SU-DHL-6 (cell line): ENCODE data around the gene CYB561D1.

ENCODE experiments used
- H2AFZ ChIP-seq: fragments of 200-600 bp; sonication (generic); 2 replicates; pipeline ENCODE4 v1.6.1; 2014; ENCODE audit warnings: low read depth, mild to moderate bottlenecking, moderate library complexity, mixed read lengths, antibody characterized with exemption, low read length; ENCODE audit not compliant: severe bottlenecking
- H3F3A ChIP-seq: fragments of 200-600 bp; shearing (Covaris generic); 2 replicates; pipeline ENCODE4 v1.6.0; 2016; ENCODE audit warnings: antibody characterized with exemption, mild to moderate bottlenecking; ENCODE audit not compliant: insufficient read depth
- H3K27ac ChIP-seq: fragments of 200-600 bp; sonication (generic); 2 replicates; pipeline ENCODE4 v1.5.1; 2016; ENCODE audit warnings: low read depth, mild to moderate bottlenecking, low read length, moderate library complexity, mixed read lengths
- H3K27me3 ChIP-seq: fragments of 200-600 bp; sonication (generic), shearing (Covaris generic); 2 replicates; pipeline ENCODE4 v1.6.0; 2014; ENCODE audit warnings: mild to moderate bottlenecking, low read length
- H3K36me3 ChIP-seq: fragments of 200-600 bp; sonication (generic); 2 replicates; pipeline ENCODE4 v1.6.1; 2014; ENCODE audit warnings: mild to moderate bottlenecking, low read length, mixed read lengths
- H3K4me2 ChIP-seq: fragments of 300-600, 200-600 bp; shearing (Covaris generic), sonication (generic); 2 replicates; pipeline ENCODE4 v1.6.0; 2014; ENCODE audit warnings: low read length, low read depth, mild to moderate bottlenecking; ENCODE audit not compliant: poor library complexity, severe bottlenecking
- H3K4me3 ChIP-seq: fragments of 200-600 bp; sonication (generic); 2 replicates; pipeline ENCODE4 v1.5.1; 2014; ENCODE audit warnings: antibody characterized with exemption, low read length, mild to moderate bottlenecking, mixed read lengths; ENCODE audit not compliant: insufficient read depth, poor library complexity, severe bottlenecking
- H3K79me2 ChIP-seq: fragments of 200-600 bp; sonication (generic); 2 replicates; pipeline ENCODE4 v1.6.1; 2014; ENCODE audit warnings: mild to moderate bottlenecking, low read length, moderate library complexity; ENCODE audit not compliant: insufficient read depth
- H3K9ac ChIP-seq: fragments of 200-600 bp; sonication (generic); 2 replicates; pipeline ENCODE4 v1.7.0; 2014; ENCODE audit warnings: mild to moderate bottlenecking, low read length
- H3K9me2 ChIP-seq: fragments of 200-600 bp; sonication (generic); replicated peaks from 2 replicates; pipeline ENCODE4 v1.6.1; 2014; ENCODE audit warnings: low read length; ENCODE audit not compliant: insufficient read depth
- H3K9me3 ChIP-seq: fragments of 200-600 bp; sonication (generic); 2 replicates; pipeline ENCODE4 v1.6.1; 2014; ENCODE audit warnings: low read length, mixed read lengths; ENCODE audit not compliant: insufficient read depth
- H4K20me1 ChIP-seq: fragments of 200-600 bp; sonication (generic); 2 replicates; pipeline ENCODE4 v1.6.1; 2014; ENCODE audit warnings: low read depth, mild to moderate bottlenecking, antibody characterized with exemption, low read length, moderate library complexity, mixed read lengths
- EZH2phosphoT487 ChIP-seq: fragments of 200-600 bp; sonication (generic), shearing (Covaris generic); conservative IDR thresholded peaks from 2 replicates; pipeline ENCODE4 v1.6.1; 2018; ENCODE audit warnings: mild to moderate bottlenecking, antibody characterized with exemption, low read length, moderate library complexity, mixed read lengths
- TF ChIP-seq, protein P1 (sequence below): fragments of 200-600 bp; sonication (generic); IDR thresholded peaks from one replicate; pipeline ENCODE4 v1.5.1; 2017; ENCODE audit warnings: antibody characterized with exemption, mild to moderate bottlenecking, low read length, moderate library complexity; ENCODE audit not compliant: insufficient read depth, poor library complexity, severe bottlenecking

The CYB561D1 gene

DNA sequence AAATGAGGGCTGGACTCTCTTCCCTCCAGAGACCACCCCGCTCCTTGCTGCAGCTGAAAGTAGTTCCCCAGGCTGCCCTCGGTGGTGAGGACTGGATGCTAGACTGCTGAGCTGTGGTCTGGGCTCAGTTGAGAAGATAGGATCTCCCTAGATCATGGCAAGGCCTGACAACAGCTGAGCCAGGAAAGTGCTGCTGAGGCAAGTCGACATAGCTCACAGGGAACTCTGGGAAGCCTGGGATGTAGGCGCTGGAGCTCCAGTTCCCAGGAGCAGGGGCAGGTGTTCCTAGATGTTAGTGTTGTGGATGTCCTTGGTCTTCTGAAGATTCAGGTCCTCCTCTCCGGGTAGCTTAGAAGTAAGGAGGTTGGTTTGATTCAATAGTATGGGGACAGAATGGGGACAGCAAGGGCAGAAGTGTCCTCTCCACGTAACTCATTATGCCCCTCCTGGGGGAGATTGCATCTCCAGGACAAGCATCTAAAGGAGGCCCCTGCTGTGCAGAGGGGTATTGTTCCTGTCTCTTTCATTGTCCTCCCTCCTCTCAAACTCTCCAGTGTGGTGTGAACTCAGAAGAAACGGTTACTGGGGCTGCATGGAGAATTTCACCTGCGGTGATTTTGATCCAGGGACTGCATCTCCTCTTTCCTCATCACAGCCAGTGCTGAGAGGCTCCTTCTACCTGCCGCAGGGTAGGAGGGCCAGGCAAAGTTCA, 3.7 kb downstream of the CYB561D1 start:
- 0 out of 2 replicates have a peak, but pooled peaks cover 3% of the 10 kb centered on the region for H3K79me2 ChIP-seq
- H3K9me3 ChIP-seq: no peaks in the 10 kb centered on the region
- no peaks in the 10 kb centered on the region for H3K9me2 ChIP-seq
- no peak overlapping the region for H2AFZ ChIP-seq
- H3K4me2 ChIP-seq: no peak overlapping the region
- H3K36me3 ChIP-seq: no peaks in the 10 kb centered on the region
- H3K27me3 ChIP-seq: no peaks in the 10 kb centered on the region
- no peak overlapping the region for H3K9ac ChIP-seq
- no peak overlapping the region for H3K4me3 ChIP-seq
- TF ChIP-seq EZH2phosphoT487: no peak
- TF ChIP-seq, protein P1, sequence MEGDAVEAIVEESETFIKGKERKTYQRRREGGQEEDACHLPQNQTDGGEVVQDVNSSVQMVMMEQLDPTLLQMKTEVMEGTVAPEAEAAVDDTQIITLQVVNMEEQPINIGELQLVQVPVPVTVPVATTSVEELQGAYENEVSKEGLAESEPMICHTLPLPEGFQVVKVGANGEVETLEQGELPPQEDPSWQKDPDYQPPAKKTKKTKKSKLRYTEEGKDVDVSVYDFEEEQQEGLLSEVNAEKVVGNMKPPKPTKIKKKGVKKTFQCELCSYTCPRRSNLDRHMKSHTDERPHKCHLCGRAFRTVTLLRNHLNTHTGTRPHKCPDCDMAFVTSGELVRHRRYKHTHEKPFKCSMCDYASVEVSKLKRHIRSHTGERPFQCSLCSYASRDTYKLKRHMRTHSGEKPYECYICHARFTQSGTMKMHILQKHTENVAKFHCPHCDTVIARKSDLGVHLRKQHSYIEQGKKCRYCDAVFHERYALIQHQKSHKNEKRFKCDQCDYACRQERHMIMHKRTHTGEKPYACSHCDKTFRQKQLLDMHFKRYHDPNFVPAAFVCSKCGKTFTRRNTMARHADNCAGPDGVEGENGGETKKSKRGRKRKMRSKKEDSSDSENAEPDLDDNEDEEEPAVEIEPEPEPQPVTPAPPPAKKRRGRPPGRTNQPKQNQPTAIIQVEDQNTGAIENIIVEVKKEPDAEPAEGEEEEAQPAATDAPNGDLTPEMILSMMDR: no peak
- H3F3A ChIP-seq: no peaks in the 10 kb centered on the region
- H3K27ac ChIP-seq: no peak overlapping the region
- no peaks in the 10 kb centered on the region for H4K20me1 ChIP-seq

DNA sequence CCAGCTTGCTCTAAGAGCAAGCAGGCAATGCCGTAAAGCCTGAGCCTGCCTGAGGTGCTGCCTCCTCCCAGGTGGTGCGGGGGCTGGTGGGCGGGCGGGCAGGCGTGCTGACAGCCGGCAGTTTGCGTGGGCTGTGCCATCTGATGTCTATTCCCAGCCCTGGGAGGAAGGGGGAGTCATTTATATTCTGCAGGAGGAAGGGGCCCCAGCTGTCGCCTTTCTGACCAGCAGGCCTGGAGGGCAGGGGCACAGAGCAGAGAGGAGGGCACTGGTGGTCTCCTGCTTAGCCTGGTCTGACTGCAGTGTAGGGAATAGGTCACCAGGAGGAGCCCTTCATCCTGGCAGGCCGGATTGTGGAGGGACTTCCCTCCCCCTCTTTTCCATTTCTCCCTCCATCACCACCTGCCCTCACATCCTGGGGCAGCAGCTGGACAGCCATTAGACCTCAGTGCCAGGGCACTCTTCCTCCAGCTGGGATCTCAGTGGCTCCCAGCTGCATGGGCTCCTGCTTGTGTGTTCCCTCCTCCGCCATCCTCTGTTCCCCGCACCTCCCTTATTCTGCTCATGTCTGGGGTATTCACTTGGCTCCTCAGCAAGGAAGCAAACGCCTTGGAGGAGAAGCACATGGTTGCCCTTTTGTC, 4.4 kb downstream of the CYB561D1 start:
- H3K4me2 ChIP-seq: no peak overlapping the region
- H3K9me2 ChIP-seq: no peaks in the 10 kb centered on the region
- H3K9me3 ChIP-seq: no peaks in the 10 kb centered on the region
- H3F3A ChIP-seq: no peaks in the 10 kb centered on the region
- no peak overlapping the region for H2AFZ ChIP-seq
- H3K27me3 ChIP-seq: no peaks in the 10 kb centered on the region
- H3K36me3 ChIP-seq: no peaks in the 10 kb centered on the region
- no peak overlapping the region for H3K9ac ChIP-seq
- TF ChIP-seq EZH2phosphoT487: no peak
- TF ChIP-seq, protein P1: no peak
- 0 out of 2 replicates have a peak, but pooled peaks cover 3% of the 10 kb centered on the region for H3K79me2 ChIP-seq
- no peaks in the 10 kb centered on the region for H4K20me1 ChIP-seq
- no peak overlapping the region for H3K27ac ChIP-seq
- H3K4me3 ChIP-seq: no peak overlapping the region

DNA sequence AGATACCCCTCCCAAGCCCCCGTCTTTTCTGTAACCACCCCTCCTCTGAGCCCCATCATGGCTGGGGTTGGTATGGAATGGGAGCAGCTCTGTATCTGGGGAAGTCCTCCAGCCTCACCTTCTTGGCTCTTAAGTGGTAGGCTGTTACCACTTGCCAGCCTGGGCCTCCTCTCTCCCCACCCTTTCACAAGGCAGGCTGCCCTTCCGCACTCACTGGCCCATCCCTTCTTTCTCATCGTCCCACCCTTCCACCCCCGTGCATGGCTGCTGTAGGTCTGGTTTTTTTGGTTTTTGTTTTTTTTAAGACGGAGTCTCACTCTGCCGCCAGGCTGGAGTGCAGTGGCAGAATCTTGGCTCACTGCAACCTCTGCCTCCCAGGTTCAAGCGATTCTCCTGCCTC, 5.2 kb downstream of the CYB561D1 start:
- H3K27me3 ChIP-seq: no peaks in the 10 kb centered on the region
- H3K4me3 ChIP-seq: no peak overlapping the region
- no peak overlapping the region for H2AFZ ChIP-seq
- 0 out of 2 replicates have a peak, but pooled peaks cover 3% of the 10 kb centered on the region for H3K79me2 ChIP-seq
- H3K4me2 ChIP-seq: no peak overlapping the region
- H3F3A ChIP-seq: no peaks in the 10 kb centered on the region
- no peak for TF ChIP-seq EZH2phosphoT487
- no peaks in the 10 kb centered on the region for H3K36me3 ChIP-seq
- no peaks in the 10 kb centered on the region for H3K9me3 ChIP-seq
- no peaks in the 10 kb centered on the region for H3K9me2 ChIP-seq
- H3K27ac ChIP-seq: no peak overlapping the region
- no peaks in the 10 kb centered on the region for H4K20me1 ChIP-seq
- H3K9ac ChIP-seq: no peak overlapping the region
